ENCODE results near the gene NAGLU. TPM values are rescaled to one million over a fixed set of nuclear protein-coding genes. Genes with fewer than 3 reads are reported as not detected.

Gene NAGLU
- total and polyA plus RNA-seq, 2 of the 13 experiments (the other 11 are each of a cell fraction or from before 2014, with no cell fraction given): 28.2 to 40.1 TPM

DNA sequence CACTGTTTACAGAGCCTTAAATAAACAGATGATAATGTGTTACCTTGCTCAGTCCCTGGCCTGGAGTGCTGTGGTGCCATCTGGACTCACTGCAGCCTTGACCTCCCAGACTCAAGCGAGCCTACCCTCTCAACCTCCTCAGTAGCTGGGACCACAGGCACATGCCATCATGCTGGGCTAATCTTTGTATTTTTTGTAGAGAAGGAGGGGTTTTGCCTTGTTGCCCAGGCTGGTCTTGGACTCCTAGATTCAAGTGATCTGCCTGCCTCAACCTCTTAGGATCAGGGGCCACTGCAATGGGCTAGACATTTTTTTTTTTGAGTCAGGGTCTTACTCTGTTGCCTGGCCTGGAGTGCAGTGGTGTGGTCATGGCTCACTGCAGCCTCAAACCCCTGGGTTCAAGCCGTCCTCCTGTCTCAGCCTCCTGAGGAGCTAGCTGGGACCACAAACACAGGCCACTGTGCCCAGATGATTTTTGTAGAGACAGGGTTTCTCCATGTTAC, 5.0 kb upstream of the NAGLU start (continued):
- TF ChIP-seq, protein P1, sequence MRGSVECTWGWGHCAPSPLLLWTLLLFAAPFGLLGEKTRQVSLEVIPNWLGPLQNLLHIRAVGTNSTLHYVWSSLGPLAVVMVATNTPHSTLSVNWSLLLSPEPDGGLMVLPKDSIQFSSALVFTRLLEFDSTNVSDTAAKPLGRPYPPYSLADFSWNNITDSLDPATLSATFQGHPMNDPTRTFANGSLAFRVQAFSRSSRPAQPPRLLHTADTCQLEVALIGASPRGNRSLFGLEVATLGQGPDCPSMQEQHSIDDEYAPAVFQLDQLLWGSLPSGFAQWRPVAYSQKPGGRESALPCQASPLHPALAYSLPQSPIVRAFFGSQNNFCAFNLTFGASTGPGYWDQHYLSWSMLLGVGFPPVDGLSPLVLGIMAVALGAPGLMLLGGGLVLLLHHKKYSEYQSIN (CRISPR knock-in tag; IDR thresholded peaks at IDR 0.05; ENCODE audit: borderline replicate concordance): no peak
- TF ChIP-seq, protein P2, sequence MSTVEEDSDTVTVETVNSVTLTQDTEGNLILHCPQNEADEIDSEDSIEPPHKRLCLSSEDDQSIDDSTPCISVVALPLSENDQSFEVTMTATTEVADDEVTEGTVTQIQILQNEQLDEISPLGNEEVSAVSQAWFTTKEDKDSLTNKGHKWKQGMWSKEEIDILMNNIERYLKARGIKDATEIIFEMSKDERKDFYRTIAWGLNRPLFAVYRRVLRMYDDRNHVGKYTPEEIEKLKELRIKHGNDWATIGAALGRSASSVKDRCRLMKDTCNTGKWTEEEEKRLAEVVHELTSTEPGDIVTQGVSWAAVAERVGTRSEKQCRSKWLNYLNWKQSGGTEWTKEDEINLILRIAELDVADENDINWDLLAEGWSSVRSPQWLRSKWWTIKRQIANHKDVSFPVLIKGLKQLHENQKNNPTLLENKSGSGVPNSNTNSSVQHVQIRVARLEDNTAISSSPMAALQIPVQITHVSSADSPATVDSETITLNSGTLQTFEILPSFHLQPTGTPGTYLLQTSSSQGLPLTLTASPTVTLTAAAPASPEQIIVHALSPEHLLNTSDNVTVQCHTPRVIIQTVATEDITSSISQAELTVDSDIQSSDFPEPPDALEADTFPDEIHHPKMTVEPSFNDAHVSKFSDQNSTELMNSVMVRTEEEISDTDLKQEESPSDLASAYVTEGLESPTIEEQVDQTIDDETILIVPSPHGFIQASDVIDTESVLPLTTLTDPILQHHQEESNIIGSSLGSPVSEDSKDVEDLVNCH (CRISPR knock-in tag; IDR thresholded peaks at IDR 0.05): no peak
- TF ChIP-seq SOX13 (IDR thresholded peaks at IDR 0.05): no peak; the same call in 1 of the 2 replicates
- TF ChIP-seq SOX13 (CRISPR knock-in tag; conservative IDR thresholded peaks at IDR 0.05 in 1 of 2, IDR thresholded peaks at IDR 0.05 in 1 of 2): peak in 1 of 2 experiments; percentile 89; a peak in 2 of 4 replicates
- peak; percentile 51; the same call in 1 of the 2 replicates for TF ChIP-seq RFXANK (CRISPR knock-in tag; IDR thresholded peaks at IDR 0.05)
- TF ChIP-seq, protein P3, sequence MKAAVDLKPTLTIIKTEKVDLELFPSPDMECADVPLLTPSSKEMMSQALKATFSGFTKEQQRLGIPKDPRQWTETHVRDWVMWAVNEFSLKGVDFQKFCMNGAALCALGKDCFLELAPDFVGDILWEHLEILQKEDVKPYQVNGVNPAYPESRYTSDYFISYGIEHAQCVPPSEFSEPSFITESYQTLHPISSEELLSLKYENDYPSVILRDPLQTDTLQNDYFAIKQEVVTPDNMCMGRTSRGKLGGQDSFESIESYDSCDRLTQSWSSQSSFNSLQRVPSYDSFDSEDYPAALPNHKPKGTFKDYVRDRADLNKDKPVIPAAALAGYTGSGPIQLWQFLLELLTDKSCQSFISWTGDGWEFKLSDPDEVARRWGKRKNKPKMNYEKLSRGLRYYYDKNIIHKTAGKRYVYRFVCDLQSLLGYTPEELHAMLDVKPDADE (CRISPR knock-in tag; IDR thresholded peaks at IDR 0.05): no peak
- TF ChIP-seq CAMTA2 (CRISPR knock-in tag; IDR thresholded peaks at IDR 0.05; ENCODE audit: borderline replicate concordance): no peak
- TF ChIP-seq, protein P4, sequence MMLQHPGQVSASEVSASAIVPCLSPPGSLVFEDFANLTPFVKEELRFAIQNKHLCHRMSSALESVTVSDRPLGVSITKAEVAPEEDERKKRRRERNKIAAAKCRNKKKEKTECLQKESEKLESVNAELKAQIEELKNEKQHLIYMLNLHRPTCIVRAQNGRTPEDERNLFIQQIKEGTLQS (CRISPR knock-in tag; IDR thresholded peaks at IDR 0.05): no peak
- peak; percentile 48; the same call in 1 of the 2 replicates for TF ChIP-seq ZNF44 (CRISPR knock-in tag; IDR thresholded peaks at IDR 0.05)
- TF ChIP-seq SETDB1 (CRISPR knock-in tag; IDR thresholded peaks at IDR 0.05; ENCODE audit: borderline replicate concordance): no peak
- 0 out of 2 replicates have a peak, but pooled peaks have one; percentile 55 for TF ChIP-seq ZNF552 (CRISPR knock-in tag; IDR thresholded peaks at IDR 0.05; ENCODE audit: borderline replicate concordance)
- TF ChIP-seq RFXAP (CRISPR knock-in tag; IDR thresholded peaks at IDR 0.05; ENCODE audit: borderline replicate concordance): peak; percentile 58; the same call in 1 of the 2 replicates
- no peak; the same call in 1 of the 2 replicates for TF ChIP-seq ETV6 (CRISPR knock-in tag; conservative IDR thresholded peaks at IDR 0.05)
- no peak; the same call in 1 of the 2 replicates for TF ChIP-seq ZNF747 (CRISPR knock-in tag; IDR thresholded peaks at IDR 0.05; ENCODE audit: borderline replicate concordance)
- no peak for TF ChIP-seq HOXA9 (CRISPR knock-in tag; IDR thresholded peaks at IDR 0.05; ENCODE audit: borderline replicate concordance)
- no peak for TF ChIP-seq SMYD3 (CRISPR knock-in tag; IDR thresholded peaks at IDR 0.05)
- no peak for TF ChIP-seq SNRNP70 (IDR thresholded peaks at IDR 0.05; ENCODE audit: low read depth, low read length)
- 0 out of 2 replicates have a peak, but pooled peaks have one; percentile 55 for TF ChIP-seq MED13 (CRISPR knock-in tag; IDR thresholded peaks at IDR 0.05)
- peak; percentile 57 to 61; a peak in 3 of 4 replicates for TF ChIP-seq POLR2A (IDR thresholded peaks at IDR 0.05; ENCODE audit: insufficient read depth in 1 of 2, low read depth in 2 of 2, low read length in 2 of 2)
- peak; percentile 88 for TF ChIP-seq ZNF772 (CRISPR knock-in tag; IDR thresholded peaks at IDR 0.05)
- TF ChIP-seq FOXK2 (IDR thresholded peaks at IDR 0.05): peak; percentile 78
- no peak for TF ChIP-seq MAFK (conservative IDR thresholded peaks at IDR 0.05 in 1 of 2, IDR thresholded peaks at IDR 0.05 in 1 of 2; ENCODE audit: low read length in 2 of 2)
- TF ChIP-seq NRL (CRISPR knock-in tag; IDR thresholded peaks at IDR 0.05; ENCODE audit: borderline replicate concordance): peak; percentile 52; the same call in 1 of the 2 replicates
- TF ChIP-seq, protein P5, sequence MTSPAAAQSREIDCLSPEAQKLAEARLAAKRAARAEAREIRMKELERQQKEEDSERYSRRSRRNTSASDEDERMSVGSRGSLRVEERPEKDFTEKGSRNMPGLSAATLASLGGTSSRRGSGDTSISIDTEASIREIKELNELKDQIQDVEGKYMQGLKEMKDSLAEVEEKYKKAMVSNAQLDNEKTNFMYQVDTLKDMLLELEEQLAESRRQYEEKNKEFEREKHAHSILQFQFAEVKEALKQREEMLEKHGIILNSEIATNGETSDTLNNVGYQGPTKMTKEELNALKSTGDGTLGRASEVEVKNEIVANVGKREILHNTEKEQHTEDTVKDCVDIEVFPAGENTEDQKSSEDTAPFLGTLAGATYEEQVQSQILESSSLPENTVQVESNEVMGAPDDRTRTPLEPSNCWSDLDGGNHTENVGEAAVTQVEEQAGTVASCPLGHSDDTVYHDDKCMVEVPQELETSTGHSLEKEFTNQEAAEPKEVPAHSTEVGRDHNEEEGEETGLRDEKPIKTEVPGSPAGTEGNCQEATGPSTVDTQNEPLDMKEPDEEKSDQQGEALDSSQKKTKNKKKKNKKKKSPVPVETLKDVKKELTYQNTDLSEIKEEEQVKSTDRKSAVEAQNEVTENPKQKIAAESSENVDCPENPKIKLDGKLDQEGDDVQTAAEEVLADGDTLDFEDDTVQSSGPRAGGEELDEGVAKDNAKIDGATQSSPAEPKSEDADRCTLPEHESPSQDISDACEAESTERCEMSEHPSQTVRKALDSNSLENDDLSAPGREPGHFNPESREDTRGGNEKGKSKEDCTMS (CRISPR knock-in tag; conservative IDR thresholded peaks at IDR 0.05): no peak

Measured in HepG2 (cell line).